Thymus (tissue), 14 donors: ENCODE data around the gene HTT-AS. TPM values are rescaled to one million over a fixed set of nuclear protein-coding genes. Genes with fewer than 3 reads are reported as not detected.

ENCODE experiments used
- DNase-seq, 9 donors: peaks; one replicate each; pipeline ENCODE4 v3.0.0-alpha.2; 2013; ENCODE audit warnings: low spot score in 9 of 9, low read depth in 6 of 9, missing footprints in 1 of 9
- H3K27ac ChIP-seq, 2 donors: one replicate each; pipeline ENCODE4 v1.5.1; 2013; ENCODE audit warnings: control low read depth in 1 of 2, low read depth in 1 of 2, low read length in 1 of 2, mild to moderate bottlenecking in 1 of 2, moderate library complexity in 1 of 2
- H3K27me3 ChIP-seq, 2 donors: one replicate each; pipeline ENCODE4 v1.5.1; 2013; ENCODE audit warnings: low read length in 1 of 2; ENCODE audit not compliant: control insufficient read depth in 2 of 2, insufficient read depth in 1 of 2
- H3K36me3 ChIP-seq, 2 donors: one replicate each; pipeline ENCODE4 v1.5.1; 2013; ENCODE audit warnings: low read length in 1 of 2, mild to moderate bottlenecking in 1 of 2, moderate library complexity in 1 of 2; ENCODE audit not compliant: control insufficient read depth in 2 of 2, insufficient read depth in 2 of 2
- H3K4me1 ChIP-seq, 2 donors: one replicate each; pipeline ENCODE4 v1.5.1; 2013; ENCODE audit warnings: low read length in 2 of 2; ENCODE audit not compliant: control insufficient read depth in 2 of 2, insufficient read depth in 2 of 2
- H3K4me3 ChIP-seq, 2 donors: one replicate each; pipeline ENCODE4 v1.5.1; 2013; ENCODE audit warnings: low read length in 2 of 2, control low read depth in 1 of 2, mild to moderate bottlenecking in 1 of 2
- H3K9me3 ChIP-seq, 2 donors: one replicate each; pipeline ENCODE4 v1.5.1; 2013; ENCODE audit warnings: low read length in 1 of 2, mild to moderate bottlenecking in 1 of 2; ENCODE audit not compliant: control insufficient read depth in 2 of 2, insufficient read depth in 1 of 2
- WGBS: extraction: QIAGEN DNeasy Blood & Tissue Kit; methylation state at CpG from one replicate; pipeline ENCODE4 v1.1.7; 2013; 5-methylcytosine and 5-hydroxymethylcytosine counted together
- long read RNA-seq, 10 donors: transcript quantifications; one replicate each; lab custom pipeline, GENCODE V29; 2026
- polyA plus RNA-seq: library from polyadenylated mRNA; stranded (reverse); fragments of 200-250 nt; gene quantifications from one replicate; pipeline ENCODE4 v1.2.3, GENCODE V29; 2013
- total RNA-seq: library from RNA; stranded (reverse); fragments of 120-200 nt; gene quantifications from one replicate; pipeline ENCODE4 v1.2.4, GENCODE V29; 2013
- donor health status: healthy.

Gene HTT-AS
- total RNA-seq (not detected), polyA plus RNA-seq (not detected)
- long read RNA-seq, donor 1 = 0 reads
- long read RNA-seq, donor 2 = 0 reads
- long read RNA-seq, donor 3 = 0 reads
- long read RNA-seq, donor 4 = 0 reads
- long read RNA-seq, donor 5 = 0 reads
- long read RNA-seq, donor 6 = 0 reads
- long read RNA-seq, donor 7 = 0 reads
- long read RNA-seq, donor 8 = 0 reads
- long read RNA-seq, donor 9 = 0 reads
- long read RNA-seq, donor 10 = 0 reads

DNA sequence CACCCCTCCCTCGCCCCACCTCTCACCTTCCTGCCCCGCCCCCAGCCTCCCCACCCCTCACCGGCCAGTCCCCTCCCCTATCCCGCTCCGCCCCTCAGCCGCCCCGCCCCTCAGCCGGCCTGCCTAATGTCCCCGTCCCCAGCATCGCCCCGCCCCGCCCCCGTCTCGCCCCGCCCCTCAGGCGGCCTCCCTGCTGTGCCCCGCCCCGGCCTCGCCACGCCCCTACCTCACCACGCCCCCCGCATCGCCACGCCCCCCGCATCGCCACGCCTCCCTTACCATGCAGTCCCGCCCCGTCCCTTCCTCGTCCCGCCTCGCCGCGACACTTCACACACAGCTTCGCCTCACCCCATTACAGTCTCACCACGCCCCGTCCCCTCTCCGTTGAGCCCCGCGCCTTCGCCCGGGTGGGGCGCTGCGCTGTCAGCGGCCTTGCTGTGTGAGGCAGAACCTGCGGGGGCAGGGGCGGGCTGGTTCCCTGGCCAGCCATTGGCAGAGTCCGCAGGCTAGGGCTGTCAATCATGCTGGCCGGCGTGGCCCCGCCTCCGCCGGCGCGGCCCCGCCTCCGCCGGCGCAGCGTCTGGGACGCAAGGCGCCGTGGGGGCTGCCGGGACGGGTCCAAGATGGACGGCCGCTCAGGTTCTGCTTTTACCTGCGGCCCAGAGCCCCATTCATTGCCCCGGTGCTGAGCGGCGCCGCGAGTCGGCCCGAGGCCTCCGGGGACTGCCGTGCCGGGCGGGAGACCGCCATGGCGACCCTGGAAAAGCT lies at the start of gene HTT-AS, which contains the start of gene HTT:
Gene HTT-AS, minus strand, starts transcription at position 461 of the 768 bp plus-strand sequence.
Gene HTT, plus strand, starts transcription at position 604 of the 768 bp plus-strand sequence. Its CDS starts 145 bp downstream, at position 749.
- H3K4me3 ChIP-seq = peak within 1 kb of the TSS; percentile 78 to 85
- DNase-seq = peak; percentile 88 to 97 (median 94)
- WGBS = 1% methylated on average over 81 of the region's 81 CpGs
- H3K4me1 ChIP-seq = peaks cover 11 to 14% of the 10 kb centered on the region in 2 donors
- no peaks in the 10 kb centered on the region for H3K9me3 ChIP-seq
- no peaks in the 10 kb centered on the region for H3K36me3 ChIP-seq
- peak within 1 kb of the TSS; percentile 93 to 99 for H3K27ac ChIP-seq
- H3K27me3 ChIP-seq = peaks cover 0 to 6% of the 10 kb centered on the region in 2 donors

- Histone ChIP-seq H3K4me3 (no peak overlapping the region), H3K9me3 (no peaks in the 10 kb centered on the region), H3K27me3 (no peaks in the 10 kb centered on the region), H3K27ac (no peak overlapping the region), H3K36me3 (peaks cover 31 to 43% of the 10 kb centered on the region in 2 donors), H3K4me1 (peaks cover 0 to 7% of the 10 kb centered on the region in 2 donors)
- WGBS = 94% methylated on average over 3 of the region's 3 CpGs
- no peak for DNase-seq
These were observed 48.9 kb upstream of the HTT-AS start for GRCh38 chr4:3123181-3123671.

DNA sequence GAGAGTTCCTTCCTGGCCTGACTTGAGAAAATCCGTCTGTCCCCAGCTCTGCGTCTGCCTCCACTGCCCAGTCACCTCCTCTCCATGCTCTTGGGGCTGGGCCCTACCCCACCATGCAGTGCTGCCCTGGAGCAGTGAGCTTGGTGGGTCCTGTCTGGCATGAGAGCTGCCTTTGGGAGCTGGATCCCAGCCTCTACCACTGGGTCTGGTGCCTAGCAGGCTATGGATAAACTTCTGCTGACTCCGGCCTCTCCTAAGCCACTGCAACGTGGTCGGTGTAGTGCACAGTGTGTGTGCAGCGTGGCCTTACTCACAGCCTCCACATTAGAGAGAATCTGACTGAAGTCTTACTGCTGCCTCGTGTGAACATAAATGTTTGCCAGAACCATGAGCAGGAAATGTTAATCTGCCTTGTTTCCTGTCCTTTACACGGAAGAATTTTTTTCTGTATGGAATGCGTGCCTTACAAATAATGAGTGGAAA lies 47.8 kb upstream of the HTT-AS start:
- peaks cover 0 to 7% of the 10 kb centered on the region in 2 donors for H3K4me1 ChIP-seq
- H3K27ac ChIP-seq = no peak overlapping the region
- H3K9me3 ChIP-seq = no peaks in the 10 kb centered on the region
- peaks cover 21 to 40% of the 10 kb centered on the region in 2 donors for H3K36me3 ChIP-seq
- no peak overlapping the region for H3K4me3 ChIP-seq
- 66% methylated on average over 9 of the region's 9 CpGs for WGBS
- peak in 1 of 9 donors; percentile 4 for DNase-seq
- no peaks in the 10 kb centered on the region for H3K27me3 ChIP-seq

GRCh38 chr4:3121596-3121995 lies 47.3 kb upstream of the HTT-AS start:
- WGBS = 96% methylated on average over 2 of the region's 2 CpGs
- Histone ChIP-seq H3K4me1 (peaks cover 0 to 7% of the 10 kb centered on the region in 2 donors), H3K9me3 (no peaks in the 10 kb centered on the region), H3K4me3 (no peak overlapping the region), H3K27ac (no peak overlapping the region), H3K36me3 (peaks cover 17 to 40% of the 10 kb centered on the region in 2 donors), H3K27me3 (no peaks in the 10 kb centered on the region)
- no peak for DNase-seq

DNA sequence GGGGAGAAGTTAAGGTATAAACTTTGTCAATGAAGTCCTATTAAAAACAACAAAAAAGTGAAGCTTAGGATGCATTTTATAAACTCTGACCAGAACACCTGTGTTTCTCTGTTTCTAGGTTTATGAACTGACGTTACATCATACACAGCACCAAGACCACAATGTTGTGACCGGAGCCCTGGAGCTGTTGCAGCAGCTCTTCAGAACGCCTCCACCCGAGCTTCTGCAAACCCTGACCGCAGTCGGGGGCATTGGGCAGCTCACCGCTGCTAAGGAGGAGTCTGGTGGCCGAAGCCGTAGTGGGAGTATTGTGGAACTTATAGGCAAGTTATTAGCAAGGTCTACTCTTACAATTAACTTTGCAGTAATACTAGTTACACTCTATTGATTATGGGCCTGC lies 46.8 kb upstream of the HTT-AS start:
- Histone ChIP-seq H3K36me3 (peaks cover 20 to 43% of the 10 kb centered on the region in 2 donors), H3K4me3 (no peak overlapping the region), H3K27me3 (no peaks in the 10 kb centered on the region), H3K9me3 (no peaks in the 10 kb centered on the region), H3K4me1 (peaks cover 0 to 7% of the 10 kb centered on the region in 2 donors), H3K27ac (no peak overlapping the region)
- 98% methylated on average over 9 of the region's 9 CpGs for WGBS
- DNase-seq = no peak

DNA sequence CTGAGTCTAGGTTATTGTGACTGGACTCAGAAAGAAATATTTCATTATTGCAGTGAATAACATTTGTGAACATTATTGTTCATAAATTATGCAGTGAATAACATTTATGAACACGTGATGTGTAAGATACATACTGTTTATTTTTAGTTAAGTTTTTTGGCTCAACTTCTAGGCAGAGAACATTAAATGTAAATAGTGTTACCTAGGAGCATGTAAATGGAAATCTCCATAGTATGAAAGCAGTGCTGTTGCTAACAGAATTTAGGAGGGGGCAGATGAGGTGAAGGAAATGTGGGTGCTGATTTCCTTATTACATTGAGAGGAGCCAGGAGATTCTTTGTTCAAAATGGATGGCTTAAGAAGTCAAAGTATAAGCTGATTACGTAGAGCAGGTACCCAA lies 45.1 kb upstream of the HTT-AS start:
- Histone ChIP-seq H3K4me1 (peaks cover 0 to 7% of the 10 kb centered on the region in 2 donors), H3K27me3 (no peaks in the 10 kb centered on the region), H3K27ac (no peak overlapping the region), H3K36me3 (peaks cover 30 to 60% of the 10 kb centered on the region in 2 donors), H3K9me3 (no peaks in the 10 kb centered on the region), H3K4me3 (no peak overlapping the region)
- no peak for DNase-seq
- 98% methylated on average over 2 of the region's 2 CpGs for WGBS

GRCh38 chr4:3118312-3118711 lies 44.0 kb upstream of the HTT-AS start:
- H3K4me1 ChIP-seq = peaks cover 0 to 7% of the 10 kb centered on the region in 2 donors
- no peak for DNase-seq
- no peak overlapping the region for H3K27ac ChIP-seq
- WGBS = 98% methylated on average over 8 of the region's 8 CpGs
- H3K36me3 ChIP-seq = peaks cover 35 to 63% of the 10 kb centered on the region in 2 donors
- no peaks in the 10 kb centered on the region for H3K27me3 ChIP-seq
- no peak overlapping the region for H3K4me3 ChIP-seq
- H3K9me3 ChIP-seq = no peaks in the 10 kb centered on the region

- Histone ChIP-seq H3K36me3 (peaks cover 42 to 65% of the 10 kb centered on the region in 2 donors), H3K27me3 (no peaks in the 10 kb centered on the region), H3K4me1 (peaks cover 0 to 4% of the 10 kb centered on the region in 2 donors), H3K9me3 (no peaks in the 10 kb centered on the region), H3K4me3 (no peak overlapping the region), H3K27ac (no peak overlapping the region)
- 98% methylated on average over 2 of the region's 2 CpGs for WGBS
- no peak for DNase-seq
These were observed 42.6 kb upstream of the HTT-AS start for GRCh38 chr4:3116955-3117354.
